CD4-positive, alpha-beta T cell treated with Interleukin-6 for 4 hours (primary cell): ENCODE measurements around the gene TRIO.
"Not testable (repeated sequence)": the region's sequence is repeated elsewhere in the genome, so short reads cannot be mapped to it uniquely, and the experiment has no call there.

ENCODE experiments used
- DNase-seq: peaks from one replicate; pipeline ENCODE4 v3.0.0-alpha.2; 2020; ENCODE audit warnings: mixed read lengths

The TRIO gene

DNA sequence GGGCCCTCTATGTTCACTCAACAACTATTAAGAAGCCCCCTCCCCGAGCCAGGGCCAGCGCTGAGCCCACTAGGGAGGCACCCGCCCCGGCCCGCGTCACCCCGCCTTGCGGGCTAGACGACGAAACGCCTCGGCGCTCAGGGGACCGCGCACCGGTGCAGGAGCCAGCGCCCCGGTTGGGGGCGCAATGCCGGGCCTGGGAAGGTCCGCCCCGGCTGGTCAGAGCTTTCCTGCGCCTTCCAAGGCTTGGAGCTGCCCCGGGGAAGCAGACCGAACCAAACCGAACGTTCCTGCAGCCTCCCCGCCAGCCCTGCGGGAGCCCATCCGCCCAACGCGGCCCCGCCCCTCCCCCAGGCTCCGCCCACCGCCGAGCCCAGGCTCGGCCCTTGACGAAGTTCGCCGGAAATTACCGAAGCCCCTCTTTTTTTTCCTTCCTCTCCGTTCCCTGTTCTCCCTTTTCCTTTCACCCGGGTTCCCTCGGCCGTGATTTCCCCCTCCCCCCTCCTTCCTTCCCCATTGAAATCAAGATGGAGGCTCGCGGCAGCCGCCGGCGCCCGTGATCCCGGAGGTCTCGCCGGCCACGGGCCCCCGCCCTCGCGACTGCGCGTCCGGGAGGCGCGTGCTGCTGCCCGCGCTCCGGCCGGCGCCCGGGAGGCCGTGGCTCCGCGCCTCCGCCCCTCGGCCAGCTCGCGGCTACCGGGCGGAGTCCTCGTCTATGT, at the start of gene TRIO:
Gene TRIO, plus strand, starts transcription at position 516 of the 719 bp plus-strand sequence. CDS start 384 bp downstream, outside the sequence.
- peak; percentile 84 for DNase-seq

DNA sequence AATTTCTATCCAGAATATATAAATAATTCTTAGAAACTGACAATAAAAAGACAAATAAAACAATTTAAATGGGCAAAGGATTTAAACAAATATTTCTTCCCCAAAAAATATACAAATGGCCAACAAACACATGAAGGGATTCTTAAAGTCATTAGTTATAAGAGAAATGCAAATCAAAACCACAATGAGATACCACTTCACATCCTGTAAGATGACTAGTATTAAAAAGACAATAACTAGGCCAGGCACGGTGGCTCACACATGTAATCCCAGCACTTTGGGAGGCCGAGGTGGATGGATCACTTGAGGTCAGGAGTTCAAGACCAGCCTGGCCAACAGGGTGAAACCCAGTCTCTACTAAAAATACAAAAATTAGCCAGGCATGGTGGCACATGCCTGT, 45.8 kb upstream of the TRIO start:
- DNase-seq: not testable (repeated sequence)

DNA sequence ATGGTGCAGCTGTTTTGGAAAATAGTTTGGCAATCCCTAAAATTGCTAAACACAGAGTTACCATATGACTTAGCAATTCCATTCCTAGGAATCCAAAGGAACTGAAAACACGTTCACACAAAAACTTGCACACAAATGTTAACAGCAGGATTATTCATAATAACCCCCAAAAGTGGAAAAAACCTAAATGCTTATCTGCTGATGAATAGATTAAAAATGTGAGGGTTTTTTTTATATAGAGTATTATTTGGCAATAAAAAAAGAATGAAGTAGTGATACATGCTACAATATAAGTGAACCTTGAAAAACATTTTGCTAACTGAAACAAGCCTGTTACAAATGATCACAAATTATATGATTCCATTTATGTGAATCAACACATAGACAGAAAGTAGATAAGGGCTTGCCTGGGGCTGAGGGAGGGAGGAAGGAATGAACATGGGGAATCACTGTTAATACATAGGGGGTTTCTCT, 45.1 kb upstream of the TRIO start:
- DNase-seq: no peak

DNA sequence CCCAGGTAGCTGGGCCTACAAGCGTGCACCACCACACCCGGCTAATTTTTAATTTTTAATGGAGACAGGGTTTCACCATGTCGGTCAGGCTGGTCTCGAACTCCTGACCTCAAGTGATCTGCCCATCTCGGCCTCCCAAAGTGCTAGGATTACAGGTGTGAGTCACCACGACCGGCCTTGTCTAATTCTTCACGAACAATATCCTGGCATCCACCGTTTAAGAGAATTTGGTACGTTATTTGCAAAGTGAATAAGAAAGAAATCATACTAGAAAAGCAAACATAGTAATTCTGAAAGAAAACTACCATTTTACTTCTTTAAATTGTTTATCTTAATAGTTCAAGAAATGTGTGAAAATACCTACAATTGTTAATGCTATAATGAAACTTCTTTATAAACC, 42.9 kb upstream of the TRIO start:
- DNase-seq: no peak

DNA sequence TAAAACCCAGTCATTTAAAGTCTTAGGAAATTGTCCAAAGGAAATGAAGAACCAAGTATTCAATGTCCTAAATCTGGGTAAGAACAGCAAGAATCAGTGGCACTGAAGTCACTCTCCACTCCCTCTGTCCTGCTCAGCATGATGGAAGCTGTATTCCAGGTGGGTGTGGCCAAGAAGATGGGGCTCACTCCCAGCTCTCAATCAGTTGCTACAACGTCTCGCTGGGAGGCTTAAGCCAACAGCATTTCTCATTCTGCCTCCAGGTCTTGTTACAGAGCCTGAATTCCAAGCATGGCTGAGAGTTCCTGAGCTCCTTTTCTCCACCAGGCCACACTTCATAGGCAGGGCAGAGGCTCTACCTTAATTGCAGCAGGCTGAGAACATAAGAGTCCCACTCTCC, 41.2 kb upstream of the TRIO start:
- no peak for DNase-seq

DNA sequence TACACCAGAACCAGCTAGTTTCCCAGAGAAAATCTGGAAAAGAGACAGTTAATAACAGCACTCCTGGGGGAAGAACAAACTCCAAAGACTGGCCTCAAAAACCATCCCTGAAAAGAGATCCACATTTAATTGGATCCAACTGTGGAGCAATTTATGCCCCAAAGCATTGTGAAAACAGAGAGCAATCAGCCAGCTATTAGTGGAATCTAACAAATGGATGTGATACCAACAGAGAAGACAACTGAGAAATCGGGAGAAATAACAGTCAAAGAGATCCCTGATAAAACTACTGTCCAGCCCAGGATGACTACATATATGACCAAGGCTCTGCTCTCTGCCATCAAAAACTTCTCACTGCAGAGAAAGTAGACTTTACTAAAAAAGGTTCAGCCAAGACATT, 40.5 kb upstream of the TRIO start:
- DNase-seq: no peak

DNA sequence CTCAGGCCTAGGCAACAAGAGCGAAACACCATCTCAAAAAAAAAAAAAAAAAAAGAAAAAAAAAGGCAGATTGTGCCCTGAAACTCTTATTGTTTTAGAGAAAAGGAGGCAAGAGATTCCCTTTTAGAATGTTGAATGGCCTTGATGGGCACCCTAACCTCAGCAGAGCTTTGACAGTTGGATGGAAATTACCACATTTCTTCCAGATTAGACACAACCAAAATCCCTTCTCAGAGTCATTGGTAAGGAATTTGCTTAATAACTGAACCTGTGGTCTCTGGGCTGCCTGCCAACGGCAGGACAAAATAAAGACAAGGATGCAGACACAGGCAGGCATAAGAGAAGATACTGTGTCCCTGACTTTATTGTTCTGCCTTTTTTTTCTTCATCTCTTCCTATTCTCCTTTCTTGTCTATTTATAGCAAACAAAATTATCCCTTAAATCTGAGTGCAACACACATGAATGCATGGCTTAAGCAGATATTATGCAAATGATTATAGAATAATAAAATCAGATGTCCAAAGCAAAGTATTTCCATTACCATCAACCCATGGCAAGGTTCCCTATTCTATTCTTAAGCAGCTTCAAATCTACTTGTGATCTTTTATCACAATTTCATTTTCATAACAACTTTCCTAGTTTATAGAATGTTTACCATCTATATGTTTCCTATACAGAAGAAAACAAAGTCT, 37.3 kb upstream of the TRIO start:
- no peak for DNase-seq

DNA sequence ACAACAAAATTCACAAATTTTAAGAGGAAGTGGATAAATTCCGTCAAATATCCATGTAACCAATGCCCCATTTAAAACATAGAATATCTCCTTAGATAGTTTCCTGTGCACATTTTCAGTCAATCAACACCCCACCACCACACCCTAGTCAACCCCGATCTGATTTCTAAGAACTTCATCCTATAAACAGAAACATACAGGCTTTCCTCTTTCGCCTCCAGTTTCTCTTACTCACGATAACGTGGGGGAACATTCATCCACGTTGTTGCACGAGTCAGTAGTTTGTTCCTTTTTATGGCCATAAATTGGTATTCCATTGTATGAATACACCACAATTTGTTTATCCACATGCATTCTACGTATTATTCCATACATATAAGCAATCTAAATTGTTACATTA, 35.6 kb upstream of the TRIO start:
- DNase-seq: no peak

DNA sequence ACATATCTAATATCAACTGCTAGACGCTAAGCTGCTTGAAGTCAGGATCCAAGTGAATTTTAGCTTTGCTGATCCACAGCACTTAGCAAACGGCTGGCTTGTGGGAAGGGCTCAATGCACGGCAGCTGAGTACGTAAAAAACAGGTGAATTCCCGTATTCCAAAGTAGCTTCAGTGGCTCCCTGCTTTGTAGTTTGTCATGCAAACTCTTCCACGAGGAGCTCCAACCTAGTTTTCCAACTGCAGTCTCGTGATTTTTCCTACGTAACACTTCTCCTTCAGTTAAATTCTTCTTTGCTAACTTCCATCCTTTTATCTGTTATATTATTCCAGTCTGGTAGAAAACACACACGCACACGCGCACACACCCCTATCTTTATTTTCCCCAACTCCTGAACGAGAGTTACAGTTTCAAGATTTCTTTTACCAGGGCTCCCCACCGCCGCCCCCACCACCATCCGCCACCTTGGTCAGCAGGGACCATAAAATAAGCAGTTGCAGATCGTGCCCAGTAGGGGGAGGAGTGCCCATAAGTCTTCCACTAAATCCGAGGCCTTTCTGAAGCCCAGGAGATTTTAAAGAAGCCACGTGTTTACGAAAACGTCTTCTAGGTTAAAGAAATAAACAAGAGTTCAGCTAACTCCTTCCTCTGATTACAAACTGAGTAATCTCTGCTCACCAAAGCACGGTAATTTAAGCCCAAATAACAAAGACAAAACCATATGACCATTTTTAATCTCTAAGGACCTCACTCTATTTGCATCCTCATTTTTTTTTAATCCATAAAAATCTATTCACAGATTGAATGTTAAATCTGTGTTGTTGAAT, 34.8 kb upstream of the TRIO start:
- peak; percentile 34 for DNase-seq

DNA sequence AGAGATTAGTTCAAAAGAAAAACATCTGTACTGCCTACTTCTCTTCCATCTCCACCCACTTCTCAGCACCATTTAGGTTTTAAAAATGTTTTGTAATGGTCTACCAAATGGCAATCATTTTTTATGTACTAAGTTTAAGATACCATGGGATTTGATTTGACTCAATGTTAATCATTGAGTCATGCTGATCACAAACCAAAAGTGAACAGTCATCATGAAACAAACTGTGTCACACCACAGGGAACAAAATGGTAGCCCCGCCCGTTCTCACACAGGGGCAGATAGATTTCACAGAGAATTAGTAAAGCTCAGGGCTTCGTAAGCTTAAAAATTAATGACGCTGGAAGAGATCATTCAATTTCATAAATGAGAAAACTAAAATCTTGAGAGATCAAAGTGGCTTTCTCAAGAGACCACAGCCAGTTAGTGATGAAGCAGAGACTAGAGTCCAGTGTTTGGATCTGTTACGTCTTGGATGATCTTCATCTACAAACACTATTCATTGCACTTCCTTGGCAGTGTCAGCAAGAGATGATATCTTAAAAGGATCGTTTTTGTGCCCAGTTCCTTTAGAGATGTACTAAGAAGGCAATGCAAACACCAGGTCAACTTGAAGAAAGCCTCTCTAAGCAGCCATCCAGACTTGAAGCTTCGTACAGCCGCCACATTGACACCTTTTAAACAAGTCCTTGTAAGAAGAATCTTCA, 33.9 kb upstream of the TRIO start:
- DNase-seq: no peak

DNA sequence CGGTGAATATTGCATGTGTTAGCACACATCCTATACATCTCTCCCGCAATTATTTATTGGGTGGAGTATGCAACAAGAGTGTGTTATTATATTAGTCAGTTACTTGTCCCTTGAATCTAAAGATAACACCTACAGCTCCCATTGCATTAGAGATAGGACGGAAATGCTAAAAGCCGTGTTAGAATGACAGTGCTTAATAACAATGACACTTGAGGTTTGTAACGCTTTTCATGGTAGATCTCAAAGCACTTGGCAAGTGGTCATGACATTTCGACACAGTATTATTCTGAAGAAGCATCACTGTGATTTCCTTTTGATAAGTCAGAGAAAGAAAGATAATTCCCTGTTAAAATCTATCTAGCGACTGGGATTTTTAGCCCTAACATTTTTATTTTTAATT, 33.4 kb upstream of the TRIO start:
- DNase-seq: no peak

DNA sequence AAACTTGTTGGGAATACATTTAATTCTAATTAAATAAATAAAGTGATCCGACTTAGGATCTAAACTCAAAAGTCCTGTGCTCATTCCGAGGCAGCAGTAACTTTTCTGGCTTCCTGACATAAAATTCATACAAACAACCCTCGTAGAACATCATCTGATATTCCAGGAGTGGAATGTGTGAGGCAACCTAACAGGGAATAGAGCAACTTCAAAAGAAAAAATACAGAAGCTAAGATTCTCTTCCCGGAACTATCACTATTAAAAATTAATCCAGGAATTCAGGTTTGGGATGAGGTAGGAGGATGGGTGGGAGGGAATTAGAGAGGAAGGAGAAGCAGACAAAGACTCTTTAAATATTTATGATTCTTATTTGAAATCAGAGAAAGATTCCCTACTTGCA, 32.9 kb upstream of the TRIO start:
- DNase-seq: no peak

DNA sequence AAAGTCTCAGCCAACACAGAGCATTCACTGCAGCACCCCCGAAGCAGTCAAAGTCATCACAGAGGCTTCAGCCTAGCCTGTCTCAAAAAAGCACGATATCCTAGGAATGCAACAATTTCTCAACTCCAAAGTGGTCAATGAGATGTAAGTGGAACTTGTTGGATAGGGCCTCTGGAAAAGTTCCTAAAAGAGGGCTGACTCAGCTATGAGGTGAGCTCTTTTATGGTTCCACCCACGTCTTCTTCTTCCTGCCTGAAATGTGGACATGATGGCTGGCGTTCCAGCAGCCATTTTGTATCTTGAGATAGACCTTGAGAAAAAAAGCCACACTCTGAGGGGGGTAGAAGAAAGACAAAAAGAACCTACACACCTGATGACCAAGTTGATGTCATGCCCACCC, 32.5 kb upstream of the TRIO start:
- no peak for DNase-seq

DNA sequence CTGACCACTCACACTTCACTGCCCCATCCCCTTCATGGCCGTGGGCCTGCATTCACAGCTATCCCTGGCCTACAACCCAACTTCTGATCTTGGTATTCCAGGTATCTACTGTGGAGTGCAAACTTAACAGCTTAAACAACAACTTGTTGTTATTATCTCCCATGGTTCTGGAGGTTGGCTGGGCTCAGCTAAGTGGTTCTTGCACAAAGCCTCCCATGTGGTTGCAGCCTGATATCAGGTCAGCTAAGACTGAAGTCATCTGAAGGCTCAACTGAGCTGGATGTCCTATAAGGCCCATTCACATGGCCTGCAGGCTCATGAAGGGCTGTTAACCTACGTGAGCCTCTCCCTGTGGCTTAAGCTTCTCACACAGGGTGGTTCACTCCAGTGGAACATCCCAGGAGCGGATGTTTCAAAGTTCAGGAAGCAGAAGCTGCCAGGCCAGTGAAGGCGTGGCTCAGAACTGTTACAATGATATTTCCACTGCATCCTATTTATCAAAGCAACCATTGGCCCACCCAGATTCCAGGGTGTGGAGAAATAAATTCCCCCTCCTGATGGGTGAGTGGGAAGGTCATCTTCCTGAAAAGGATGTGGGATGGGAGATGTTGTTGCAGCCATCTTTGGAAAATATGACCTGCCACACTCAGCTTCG, 30.0 kb upstream of the TRIO start:
- DNase-seq: no peak

DNA sequence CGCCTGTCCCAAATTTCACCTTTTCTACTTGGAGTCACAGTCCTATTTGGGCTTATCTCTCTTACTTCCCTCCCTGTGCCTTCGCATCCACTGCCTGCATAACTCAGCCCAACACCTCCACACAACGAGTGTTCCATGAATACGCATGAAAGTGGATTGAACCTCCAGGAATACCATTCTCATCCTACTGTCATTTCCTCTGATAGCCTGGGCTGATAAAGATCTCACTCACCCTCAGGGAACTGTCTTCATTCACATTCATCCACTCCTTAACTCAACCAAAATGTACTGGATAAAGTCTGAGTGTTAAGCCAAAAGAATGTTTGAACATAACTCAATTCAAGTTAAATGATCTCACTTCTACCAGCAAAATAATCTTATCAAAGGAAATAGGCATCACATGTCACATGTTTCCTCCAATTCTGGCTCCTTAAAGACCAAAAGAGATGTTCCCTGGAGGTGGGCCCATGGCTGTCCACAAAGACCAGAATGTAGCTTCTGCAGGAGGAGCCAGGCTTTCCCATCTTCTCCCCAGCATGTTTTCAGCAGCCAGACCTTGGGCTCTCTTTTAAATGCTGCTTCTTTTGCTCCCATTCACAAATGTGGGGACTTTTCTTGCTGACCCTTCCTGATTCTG, 28.4 kb upstream of the TRIO start:
- no peak for DNase-seq

DNA sequence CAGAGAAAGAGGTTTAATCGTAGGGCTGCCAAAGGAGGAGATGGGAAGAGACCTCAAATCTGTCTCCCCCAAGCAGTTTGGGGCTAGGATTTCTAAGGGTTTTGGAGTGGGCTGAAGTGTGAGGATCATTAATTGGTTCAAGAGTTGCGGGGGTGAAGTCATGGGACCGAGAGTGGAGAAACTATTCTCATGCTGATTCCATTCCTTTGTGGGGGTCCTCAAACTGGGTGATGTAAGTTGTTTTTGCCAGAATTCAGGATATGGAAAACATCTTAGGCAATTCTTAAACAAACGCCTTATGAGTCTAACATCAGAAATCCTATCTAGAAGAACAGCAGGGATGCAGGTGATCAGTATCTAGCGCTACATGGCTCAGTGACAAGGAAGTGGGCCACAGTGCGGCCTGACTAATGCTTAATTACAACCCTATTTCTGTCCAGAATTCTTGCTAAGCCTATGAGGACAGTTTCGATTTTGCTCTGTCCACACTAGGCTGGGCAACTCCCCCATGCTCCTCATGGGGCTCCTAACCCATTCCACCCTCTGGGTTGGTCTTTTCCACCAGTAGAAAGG, 27.7 kb upstream of the TRIO start:
- DNase-seq: no peak

DNA sequence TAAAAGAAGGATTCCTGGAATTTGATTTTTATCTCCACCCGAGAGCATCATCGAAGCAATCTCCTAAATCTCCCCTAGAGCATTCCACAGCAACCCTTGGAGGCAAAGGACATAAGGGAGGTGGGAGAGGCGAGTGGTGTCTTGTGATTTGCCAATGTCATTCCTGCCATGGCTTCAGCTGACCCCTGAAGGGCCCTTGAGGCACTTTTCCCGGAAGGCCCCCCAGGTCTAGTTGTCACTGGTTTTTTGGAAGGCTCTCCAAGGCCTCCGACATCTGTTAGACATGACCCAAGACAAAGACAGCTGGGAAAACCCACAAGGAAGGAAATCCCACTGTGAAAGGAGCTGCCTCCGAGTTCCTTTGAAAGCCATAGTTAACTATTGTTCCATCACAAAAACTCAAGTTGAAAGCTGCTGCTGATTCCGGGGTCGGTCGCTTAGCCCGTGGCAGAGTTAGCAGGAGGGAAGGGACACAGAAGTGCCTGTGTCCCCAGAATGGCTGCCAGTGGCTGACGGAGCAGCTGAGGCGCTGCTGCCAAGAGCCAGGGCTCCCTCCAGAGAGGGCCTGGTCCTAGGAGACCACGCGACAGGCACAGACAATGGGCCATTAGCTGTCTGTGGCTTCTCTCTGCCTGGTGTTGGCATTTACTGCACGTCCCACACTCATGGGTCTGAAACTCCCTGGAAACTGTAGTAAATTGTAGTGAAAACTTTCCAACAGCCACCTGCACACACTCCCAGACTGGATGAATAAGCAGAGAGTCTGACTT, 24.4 kb upstream of the TRIO start:
- no peak for DNase-seq

DNA sequence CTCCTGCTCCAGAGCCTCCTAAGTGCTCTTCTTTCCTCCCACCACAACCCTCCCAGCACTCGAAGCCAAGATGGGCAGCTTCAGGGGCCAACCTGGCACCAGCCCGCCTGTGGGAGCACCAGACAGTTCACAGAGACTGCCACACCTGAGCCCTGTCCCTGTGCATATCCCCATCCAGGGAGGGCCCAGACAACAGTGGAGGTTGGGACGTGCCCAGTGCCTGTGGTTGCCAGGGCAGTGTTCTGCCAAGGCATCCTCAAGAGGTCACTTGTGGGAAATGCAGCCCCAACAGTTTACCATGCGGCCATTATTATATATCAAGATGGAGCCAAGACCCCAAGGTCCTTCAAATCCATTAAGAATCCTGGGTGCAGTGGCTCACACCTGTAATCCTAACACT, 23.0 kb upstream of the TRIO start:
- DNase-seq: no peak

DNA sequence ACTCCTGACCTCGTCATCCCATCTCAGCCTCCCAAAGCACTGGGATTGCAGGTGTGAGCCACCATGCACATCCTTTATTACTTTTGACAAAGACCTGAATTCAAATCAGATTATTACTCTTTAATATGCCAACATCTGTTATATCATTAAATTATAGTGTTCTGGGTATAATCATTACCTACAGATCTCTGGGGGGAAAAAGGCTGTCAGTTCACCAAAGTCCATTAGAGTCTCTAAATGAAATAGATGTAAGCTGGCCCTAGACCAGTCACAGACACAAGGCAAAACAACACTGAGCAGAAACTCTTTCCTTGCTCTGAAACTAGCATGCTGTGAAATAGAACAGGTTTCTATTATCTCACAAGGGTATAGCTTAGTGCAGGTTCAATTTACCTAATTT, 21.6 kb upstream of the TRIO start:
- no peak for DNase-seq

DNA sequence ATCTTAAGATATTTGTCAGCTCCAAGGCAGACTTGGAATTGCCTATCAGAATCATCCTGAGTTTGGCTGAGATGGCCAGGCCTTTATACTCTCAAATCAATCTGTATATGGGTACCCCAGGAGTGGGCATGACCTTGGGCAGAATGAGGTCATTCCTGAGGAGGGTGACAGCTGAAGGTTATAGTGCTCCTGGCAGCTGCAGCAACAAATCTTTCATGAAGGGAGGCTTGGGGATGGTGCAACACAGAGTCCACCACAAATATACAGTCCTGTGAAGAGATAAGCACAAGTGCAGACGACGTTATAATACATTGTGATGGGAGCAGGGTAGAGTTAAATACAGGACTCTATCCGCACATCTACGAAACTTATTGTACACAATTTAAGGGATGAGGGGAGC, 21.1 kb upstream of the TRIO start:
- DNase-seq: no peak

DNA sequence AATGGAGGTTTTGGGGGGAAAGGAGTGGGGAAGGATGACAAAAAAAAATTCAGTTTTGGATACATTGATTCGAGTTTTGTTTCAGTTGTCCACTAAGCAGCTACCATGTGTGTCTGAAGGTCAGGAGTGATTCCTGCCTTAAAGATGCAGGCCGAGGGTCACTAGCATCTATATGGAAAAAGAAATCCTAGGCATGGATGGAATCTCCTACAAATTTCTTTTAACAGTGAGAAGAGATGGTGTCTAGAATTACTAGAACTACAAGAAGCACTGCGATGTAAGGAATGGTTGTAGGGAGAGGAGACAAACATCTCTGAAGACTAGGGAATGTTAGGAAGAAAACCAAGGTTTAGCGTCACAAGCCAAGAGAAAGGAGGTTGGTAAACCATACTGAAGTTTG, 19.6 kb upstream of the TRIO start:
- no peak for DNase-seq
